Measurements from ENCODE around the gene MPV17. TPM values are rescaled to one million over a fixed set of nuclear protein-coding genes. Genes with fewer than 3 reads are reported as not detected.
"Not testable (repeated sequence)": the region's sequence is repeated elsewhere in the genome, so short reads cannot be mapped to it uniquely, and the experiment has no call there.

MPV17 gene
- total and polyA plus RNA-seq, 2 of the 13 experiments (the other 11 are each of a cell fraction or from before 2014, with no cell fraction given), result 48.9 to 129 TPM

DNA sequence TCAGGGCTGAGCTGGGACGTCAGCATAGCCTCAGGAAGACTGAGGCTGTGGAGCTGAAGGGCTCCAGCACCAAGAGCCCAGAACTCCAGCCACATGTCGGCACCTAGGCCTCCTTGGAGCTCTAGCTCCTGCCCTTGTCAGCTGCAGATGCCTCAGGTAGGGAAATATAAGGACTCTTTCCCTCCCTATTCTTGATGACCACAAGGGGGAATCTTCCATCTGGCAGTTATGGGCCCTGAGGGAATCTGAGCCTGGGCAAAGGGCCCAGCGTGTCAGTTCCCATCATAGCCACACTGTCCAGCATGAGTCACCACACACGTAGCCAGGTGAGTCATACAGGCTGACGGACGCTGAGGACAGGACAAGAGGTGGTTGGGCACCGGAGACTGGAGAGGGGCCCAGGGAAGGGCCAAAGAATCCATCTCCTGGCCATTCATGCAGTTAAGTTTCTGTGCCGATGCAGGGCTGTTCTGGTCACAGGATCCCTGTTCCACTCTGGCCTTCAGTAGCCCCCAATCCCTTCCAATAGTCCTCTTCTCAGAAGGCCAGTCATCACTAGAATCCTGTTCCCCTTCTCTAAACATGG is 1.8 kb downstream of the MPV17 start (continued):
- TF ChIP-seq, protein P1, sequence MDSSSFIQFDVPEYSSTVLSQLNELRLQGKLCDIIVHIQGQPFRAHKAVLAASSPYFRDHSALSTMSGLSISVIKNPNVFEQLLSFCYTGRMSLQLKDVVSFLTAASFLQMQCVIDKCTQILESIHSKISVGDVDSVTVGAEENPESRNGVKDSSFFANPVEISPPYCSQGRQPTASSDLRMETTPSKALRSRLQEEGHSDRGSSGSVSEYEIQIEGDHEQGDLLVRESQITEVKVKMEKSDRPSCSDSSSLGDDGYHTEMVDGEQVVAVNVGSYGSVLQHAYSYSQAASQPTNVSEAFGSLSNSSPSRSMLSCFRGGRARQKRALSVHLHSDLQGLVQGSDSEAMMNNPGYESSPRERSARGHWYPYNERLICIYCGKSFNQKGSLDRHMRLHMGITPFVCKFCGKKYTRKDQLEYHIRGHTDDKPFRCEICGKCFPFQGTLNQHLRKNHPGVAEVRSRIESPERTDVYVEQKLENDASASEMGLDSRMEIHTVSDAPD (CRISPR knock-in tag; IDR thresholded peaks at IDR 0.05), result no peak
- TF ChIP-seq, protein P2, sequence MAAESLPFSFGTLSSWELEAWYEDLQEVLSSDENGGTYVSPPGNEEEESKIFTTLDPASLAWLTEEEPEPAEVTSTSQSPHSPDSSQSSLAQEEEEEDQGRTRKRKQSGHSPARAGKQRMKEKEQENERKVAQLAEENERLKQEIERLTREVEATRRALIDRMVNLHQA (CRISPR knock-in tag; IDR thresholded peaks at IDR 0.05), result no peak
- TF ChIP-seq, protein P3, sequence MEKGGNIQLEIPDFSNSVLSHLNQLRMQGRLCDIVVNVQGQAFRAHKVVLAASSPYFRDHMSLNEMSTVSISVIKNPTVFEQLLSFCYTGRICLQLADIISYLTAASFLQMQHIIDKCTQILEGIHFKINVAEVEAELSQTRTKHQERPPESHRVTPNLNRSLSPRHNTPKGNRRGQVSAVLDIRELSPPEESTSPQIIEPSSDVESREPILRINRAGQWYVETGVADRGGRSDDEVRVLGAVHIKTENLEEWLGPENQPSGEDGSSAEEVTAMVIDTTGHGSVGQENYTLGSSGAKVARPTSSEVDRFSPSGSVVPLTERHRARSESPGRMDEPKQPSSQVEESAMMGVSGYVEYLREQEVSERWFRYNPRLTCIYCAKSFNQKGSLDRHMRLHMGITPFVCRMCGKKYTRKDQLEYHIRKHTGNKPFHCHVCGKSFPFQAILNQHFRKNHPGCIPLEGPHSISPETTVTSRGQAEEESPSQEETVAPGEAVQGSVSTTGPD (CRISPR knock-in tag; IDR thresholded peaks at IDR 0.05), result no peak

DNA sequence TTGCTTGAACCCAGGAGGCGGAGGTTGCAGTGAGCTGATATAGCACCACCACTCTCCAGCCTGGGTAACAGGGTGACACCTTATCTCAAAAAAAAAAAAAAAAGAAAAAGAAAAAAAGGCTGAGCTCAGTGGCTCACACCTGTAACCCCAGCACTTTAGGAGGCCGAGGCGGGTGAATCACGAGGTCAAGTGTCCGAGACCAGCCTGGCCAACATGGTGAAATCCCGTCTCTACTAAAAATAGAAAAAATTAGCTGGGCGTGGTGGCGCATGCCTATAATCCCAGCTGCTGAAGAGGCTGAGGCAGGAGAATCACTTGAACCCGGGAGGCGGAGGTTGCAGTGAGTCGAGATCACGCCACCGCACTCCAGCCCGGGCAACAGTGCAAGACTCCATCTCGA is 3.1 kb downstream of the MPV17 start:
- H3K27ac ChIP-seq (ENCODE audit: extremely low read length, insufficient read depth, low read length); H3K36me3 ChIP-seq (replicated peaks in 1 of 2; ENCODE audit: control insufficient read depth in 1 of 2, insufficient read depth in 2 of 2, low read length in 2 of 2); H3K4me3 ChIP-seq (replicated peaks in 1 of 3; ENCODE audit: insufficient read depth in 1 of 3, low read depth in 2 of 3, low read length in 3 of 3); H3K27me3 ChIP-seq (ENCODE audit: control insufficient read depth in 1 of 2, insufficient read depth in 2 of 2, low read length in 2 of 2); H4K20me1 ChIP-seq (ENCODE audit: insufficient read depth, low read length); intact Hi-C loops (cut with micrococcal nuclease; ENCODE audit: unreplicated experiment); DNase-seq (ENCODE audit: low spot score); FAIRE-seq; H3K9ac ChIP-seq (ENCODE audit: insufficient read depth, low read depth, low read length); H3K4me2 ChIP-seq (ENCODE audit: low read depth, low read length); H3K9me3 ChIP-seq (ENCODE audit: low read length); H2AFZ ChIP-seq (ENCODE audit: low read length); ATAC-seq; BruUV-seq (replicated peaks): not testable (repeated sequence)
- peaks cover 25% of the 10 kb centered on the region for H3K79me2 ChIP-seq (ENCODE audit: insufficient read depth, low read length)
- in situ Hi-C loops (cut with HindIII; ENCODE audit: extremely low pct_ligation_motif_present, low pct_unique_long_range_greater_than_20kb), result loop anchor here (5.0 kb wide), 1 partner anchor 52 kb away; the partner anchor contains the start of genes EIF2B4 and SNX17
- 97% methylated on average over 15 of the region's 15 CpGs for WGBS (ENCODE audit: low lambda C conversion rate)
- H3K4me1 ChIP-seq (ENCODE audit: insufficient read depth, low read length), result peaks cover 40% of the 10 kb centered on the region
- ChIA-PET POLR2A (interaction anchor here (1.4 to 5.0 kb wide), 4 partner anchors 17 to 90 kb away, joined by 5 to 52 read pairs (median 10); partner anchors contain the start of genes EIF2B4, GTF3C2 and PPM1G), CTCF (ENCODE audit: low intra/inter-chr PET ratio, low total read pairs) (interaction anchor here (0.6 to 1.9 kb wide), 3 partner anchors 9 to 50 kb away, joined by 3 to 15 read pairs (median 8); partner anchors contain the start of genes EIF2B4 and SNX17)

Measured in HepG2 (cell line).